ENCODE measurements around the gene GALNT9.
"Not testable (repeated sequence)": the region's sequence is repeated elsewhere in the genome, so short reads cannot be mapped to it uniquely, and the experiment has no call there.

The GALNT9 gene

GRCh38 chr12:132311201-132311915 lies 18.0 kb downstream of the GALNT9 start:
- no peak for DNase-seq

GRCh38 chr12:132310181-132311040 lies 19.0 kb downstream of the GALNT9 start:
- no peak for DNase-seq

- no peak for DNase-seq
These were observed 19.7 kb downstream of the GALNT9 start for GRCh38 chr12:132309596-132310086.

- DNase-seq = no peak
These were observed 20.4 kb downstream of the GALNT9 start for GRCh38 chr12:132308853-132309595.

DNA sequence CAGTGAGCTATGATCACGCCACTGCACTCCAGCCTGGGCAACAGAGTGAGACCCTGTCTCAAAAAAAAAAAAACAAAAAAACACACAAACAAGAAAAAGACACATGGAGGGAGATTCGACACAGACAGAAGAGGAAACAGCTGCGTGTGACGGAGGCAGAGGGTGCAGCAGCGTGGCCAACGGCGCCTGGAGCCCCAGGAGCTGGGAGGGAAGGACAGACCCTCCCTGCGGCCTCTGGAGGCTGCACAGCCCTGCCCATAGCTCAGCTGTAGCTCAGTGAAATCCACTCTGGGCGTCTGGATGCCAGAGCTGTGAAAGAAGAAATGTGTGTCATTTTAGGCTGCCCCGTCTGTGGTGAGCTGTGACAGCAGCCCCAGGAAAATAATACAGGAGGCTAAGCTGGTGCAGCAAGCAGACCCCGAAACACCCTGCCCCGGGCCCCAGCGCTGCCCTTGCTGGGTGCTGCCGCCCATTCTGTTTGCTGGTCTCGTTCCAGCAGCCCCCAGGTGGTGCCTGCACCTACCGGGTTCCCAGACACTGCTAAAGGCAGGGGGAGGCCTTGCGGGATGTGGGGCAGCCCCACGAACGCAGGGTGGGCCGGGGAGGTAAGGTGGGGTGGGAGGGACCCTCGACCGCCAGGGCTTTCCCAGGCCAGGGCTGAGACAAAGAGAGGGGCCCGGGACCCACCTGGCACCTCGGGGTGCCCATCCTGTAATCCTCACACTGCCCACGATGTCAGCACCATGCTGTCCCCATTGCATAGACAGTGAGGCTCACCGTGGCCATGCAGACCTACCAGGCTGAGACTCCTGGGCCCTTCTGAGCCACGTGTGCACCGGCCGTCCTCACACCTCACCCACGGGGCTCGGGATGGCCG lies 21.2 kb downstream of the GALNT9 start:
- no peak for DNase-seq

DNA sequence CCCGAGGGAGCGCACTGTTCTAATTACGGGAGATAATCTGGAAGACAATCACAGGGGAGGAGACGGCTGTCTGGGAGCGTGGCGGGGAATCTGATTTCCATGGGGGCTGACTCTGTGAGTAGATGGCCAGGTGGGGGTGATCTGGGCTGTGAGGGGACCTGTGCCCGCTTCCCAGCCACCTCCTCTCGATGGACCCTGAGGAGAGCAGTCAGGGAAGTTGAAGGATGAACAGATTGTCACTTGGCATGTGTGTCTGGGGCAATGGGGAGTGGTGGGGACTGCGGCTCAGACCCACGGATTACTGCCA lies 22.6 kb downstream of the GALNT9 start:
- DNase-seq = no peak

DNA sequence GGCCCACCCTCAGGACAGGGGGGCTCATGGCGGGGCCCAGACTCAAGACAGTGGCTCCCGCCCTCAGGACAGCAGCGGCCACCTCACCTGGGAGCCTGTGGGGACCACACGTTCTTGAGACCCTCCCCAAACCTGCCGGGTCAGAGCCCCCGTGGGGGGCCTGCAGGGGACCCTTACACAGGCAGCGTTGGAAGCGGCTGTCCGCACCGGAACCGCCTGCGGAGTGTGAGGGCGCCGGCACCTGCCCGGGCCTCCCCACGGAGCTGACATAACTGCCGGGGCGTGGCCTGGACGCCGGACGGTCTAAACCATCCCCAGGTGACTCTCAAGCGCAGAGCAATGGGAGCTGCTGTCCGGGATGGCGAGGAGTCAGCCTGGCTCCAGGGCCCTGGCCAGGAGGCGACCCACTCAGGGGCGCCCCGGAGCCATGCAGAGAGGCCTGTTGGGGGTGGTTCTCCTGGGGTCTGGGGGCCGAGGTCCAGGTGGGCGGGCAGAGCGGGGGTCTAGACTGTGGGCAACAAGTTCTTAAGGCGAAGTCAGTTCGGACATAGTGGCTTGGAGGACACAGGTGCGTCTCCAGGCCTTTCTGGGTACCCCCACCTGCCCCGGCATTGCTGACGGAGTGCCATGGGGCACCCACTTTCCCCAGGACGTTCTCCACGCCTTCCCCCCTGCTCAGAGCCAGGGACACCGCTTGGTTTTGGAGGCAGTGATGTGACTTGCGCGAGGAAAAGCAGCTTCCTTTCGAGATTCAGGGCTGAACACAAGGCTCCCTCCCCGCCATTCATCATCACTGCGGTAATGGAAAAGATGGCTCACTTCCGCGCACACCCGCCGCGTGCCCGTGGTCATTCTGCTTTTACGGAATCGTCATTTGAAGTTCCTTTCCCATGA lies 23.2 kb downstream of the GALNT9 start:
- DNase-seq = no peak

DNA sequence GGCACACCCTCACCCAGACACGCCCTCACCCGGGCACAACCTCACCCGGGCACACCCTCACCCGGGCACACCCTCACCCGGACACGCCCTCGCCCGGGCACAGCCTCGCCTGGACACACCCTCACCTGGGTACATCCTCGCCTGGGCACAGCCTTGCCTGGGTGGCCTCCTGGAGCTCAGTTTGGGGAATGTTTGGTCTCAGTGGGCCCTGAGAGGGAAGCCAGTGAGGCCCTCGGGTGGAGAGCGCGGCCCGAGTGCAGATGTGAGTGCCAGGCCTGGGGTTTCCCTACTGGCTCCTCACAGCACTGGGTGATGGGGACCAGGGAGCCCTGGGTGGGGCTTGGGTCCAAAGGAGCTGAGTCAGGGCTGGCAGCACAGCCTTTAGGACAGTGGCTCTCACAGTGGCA lies 23.8 kb downstream of the GALNT9 start:
- no peak for DNase-seq

DNA sequence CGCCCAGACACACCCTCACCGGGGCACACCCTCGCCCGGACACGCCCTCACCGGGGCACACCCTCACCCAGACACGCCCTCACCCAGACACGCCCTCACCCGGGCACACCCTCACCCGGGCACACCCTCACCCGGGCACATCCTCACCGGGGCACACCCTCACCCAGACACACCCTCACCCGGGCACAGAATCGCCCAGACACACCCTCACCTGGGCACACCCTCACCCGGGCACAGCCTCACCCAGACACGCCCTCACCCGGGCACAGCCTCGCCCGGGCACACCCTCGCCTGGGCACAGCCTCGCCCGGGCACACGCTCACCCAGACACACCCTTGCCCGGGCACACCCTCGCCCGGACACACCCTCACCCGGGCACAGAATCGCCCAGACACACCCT lies 24.5 kb downstream of the GALNT9 start:
- DNase-seq = not testable (repeated sequence)

DNA sequence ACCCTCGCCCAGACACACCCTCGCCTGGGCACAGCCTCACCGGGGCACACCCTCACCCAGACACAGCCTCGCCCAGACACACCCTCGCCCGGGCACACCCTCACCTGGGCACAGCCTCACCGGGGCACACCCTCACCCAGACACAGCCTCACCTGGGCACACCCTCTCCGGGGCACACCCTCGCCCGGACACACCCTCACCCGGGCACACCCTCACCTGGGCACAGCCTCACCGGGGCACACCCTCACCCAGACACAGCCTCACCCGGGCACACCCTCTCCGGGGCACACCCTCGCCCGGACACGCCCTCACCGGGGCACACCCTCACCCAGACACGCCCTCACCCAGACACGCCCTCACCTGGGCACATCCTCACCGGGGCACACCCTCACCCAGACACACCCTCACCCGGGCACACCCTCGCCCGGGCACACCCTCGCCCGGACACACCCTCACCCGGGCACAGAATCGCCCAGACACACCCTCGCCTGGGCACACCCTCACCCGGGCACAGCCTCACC lies 25.5 kb downstream of the GALNT9 start:
- not testable (repeated sequence) for DNase-seq

GRCh38 chr12:132302466-132303358 lies 26.7 kb downstream of the GALNT9 start:
- no peak for DNase-seq

- DNase-seq = no peak
These were observed 28.3 kb downstream of the GALNT9 start for GRCh38 chr12:132300789-132301722.

DNA sequence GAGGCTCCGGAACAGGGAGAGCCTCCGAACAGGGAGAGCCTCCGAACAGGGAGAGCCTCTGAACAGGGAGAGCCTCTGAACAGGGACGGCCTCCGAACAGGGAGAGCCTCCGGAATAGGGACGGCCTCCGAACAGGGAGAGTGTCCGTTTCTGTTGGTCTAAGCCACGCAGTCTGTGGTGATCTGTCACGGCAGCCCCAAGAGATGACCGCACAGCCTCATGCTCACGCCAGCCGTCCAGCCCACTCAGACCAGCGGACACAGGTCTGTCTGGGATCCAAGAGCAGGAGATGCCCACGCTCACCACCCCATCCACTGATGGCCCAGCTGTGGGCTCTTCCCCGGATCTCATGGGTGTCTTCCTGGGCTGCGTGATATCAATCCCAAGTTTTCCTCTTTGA lies 33.3 kb downstream of the GALNT9 start:
- DNase-seq = no peak

DNA sequence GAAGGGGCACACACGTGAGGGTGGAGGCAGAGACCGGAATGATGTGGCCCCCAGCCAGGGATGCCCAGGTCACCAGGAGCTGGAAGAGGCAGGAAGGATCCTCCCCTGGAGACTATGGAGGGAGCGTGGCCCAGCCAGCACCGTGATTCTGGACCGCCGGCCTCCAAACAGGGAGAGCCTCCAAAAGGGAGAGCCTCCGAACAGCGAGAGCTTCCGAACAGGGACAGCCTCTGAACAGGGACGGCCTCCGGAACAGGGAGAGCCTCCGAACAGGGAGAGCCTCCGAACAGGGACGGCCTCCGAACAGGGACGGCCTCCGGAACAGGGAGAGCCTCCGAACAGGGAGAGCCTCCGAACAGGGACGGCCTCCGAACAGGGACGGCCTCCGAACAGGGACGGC lies 33.8 kb downstream of the GALNT9 start:
- not testable (repeated sequence) for DNase-seq

DNA sequence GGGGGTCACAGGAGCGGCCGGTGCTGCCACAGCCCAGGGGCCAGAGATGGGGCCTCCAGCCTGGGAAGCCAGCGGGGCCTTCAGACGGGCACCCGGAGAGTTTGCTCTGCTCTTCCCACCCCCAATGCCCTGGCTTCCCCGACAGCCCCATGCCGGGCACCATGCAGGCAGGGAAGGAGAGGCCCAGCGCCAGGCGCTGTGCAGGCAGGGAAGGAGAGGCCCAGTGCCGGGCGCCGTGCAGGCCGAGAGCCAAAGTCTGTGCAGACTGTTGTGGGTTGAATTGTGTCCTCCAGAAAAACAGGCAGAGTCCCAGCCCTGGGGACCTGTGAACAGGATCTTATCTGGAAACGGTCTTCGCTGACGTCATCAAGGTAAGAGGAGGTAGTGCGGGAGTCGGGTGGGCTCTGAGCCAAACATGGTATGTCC lies 34.3 kb downstream of the GALNT9 start:
- DNase-seq = no peak

DNA sequence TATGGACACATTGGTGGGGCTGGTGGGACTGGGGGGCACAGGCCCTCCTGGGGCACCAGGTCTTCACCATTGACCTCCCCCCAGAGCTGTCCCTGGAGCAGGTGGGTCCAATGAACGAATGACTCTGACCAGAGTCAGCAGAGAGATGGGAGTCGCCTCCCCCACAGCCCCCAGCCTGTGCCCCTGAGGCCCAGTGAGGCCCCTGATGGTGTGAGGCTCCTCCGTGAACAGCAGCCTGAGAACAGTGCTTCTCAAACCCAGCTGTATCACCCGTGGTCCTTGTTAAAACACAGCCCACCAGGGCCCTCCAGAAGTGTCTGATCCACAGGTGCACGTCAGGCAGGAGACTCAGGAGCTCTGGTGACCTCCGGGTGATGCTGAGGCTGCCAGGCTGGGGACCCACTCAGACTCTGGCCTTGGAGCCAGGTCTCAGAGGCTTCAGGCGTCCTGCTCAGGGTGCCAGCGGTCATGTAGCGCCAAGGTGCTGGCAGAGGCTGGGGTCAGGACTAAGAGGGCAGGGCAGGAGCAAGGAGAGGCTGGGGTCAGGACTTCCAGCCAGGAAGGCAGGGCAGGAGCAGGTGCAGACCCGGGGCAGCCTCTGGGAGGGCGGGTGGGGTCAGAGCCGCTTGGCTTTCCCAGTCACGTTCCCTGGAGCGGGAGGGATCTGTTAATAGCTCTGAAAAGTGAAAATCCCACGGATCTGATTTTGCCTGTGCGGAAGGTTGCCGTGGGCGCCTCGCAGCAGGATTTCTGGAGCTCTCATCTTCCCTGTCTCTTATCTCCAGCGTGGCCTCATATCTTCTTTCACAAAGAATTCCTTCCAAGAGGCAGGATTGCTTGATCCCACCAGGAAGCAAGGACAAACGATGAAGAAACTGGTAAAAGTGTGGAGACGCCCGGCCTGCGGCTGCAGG lies 35.0 kb downstream of the GALNT9 start:
- no peak for DNase-seq

Data from OCI-M1 (cell line).